Middle frontal gyrus (tissue), 1 donor: ENCODE measurements around the gene INPP5A.
A peak's percentile ranks its signal among the peaks of the same experiment; 100 is the strongest.
"Not testable (repeated sequence)": the region's sequence is repeated elsewhere in the genome, so short reads cannot be mapped to it uniquely, and the experiment has no call there.

Experiments
- DNase-seq: peaks from one replicate; pipeline ENCODE4 v3.0.0-alpha.2; 2015; ENCODE audit warnings: low spot score; ENCODE audit errors: extremely low spot score

Gene INPP5A

GRCh38 chr10:132735341-132735775, 197.8 kb downstream of the INPP5A start:
- DNase-seq = no peak

DNA sequence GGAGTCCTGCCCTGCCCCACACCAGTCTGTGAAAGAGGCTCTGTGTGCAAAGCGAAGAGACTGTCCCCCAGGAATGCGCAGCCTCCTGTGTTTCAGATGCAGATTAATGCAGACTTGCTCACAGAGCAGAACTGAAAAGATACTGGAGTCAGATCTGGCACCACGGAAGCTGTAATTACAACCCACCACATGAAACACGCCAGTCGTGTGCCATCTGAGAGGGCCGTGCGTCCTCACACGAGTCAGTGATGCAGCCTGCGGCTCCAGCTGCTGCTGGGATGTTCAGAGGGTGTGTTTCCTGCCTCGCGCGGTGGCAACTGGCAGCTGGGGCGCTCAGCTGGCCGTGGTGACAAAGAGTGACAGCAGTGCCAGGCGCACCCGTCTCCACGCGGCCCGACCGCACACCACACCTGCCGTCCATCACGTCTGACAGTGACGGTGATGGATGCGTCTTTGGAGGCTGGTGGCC, 198.4 kb downstream of the INPP5A start:
- DNase-seq = peak; percentile 61

GRCh38 chr10:132737390-132738048, 199.9 kb downstream of the INPP5A start:
- DNase-seq = no peak

GRCh38 chr10:132738454-132739224, 201.1 kb downstream of the INPP5A start:
- DNase-seq = peak; percentile 43

- DNase-seq = no peak
Observed at GRCh38 chr10:132739225-132739613, 201.6 kb downstream of the INPP5A start.

- DNase-seq = no peak
Observed at GRCh38 chr10:132740588-132740987, 203.0 kb downstream of the INPP5A start.

DNA sequence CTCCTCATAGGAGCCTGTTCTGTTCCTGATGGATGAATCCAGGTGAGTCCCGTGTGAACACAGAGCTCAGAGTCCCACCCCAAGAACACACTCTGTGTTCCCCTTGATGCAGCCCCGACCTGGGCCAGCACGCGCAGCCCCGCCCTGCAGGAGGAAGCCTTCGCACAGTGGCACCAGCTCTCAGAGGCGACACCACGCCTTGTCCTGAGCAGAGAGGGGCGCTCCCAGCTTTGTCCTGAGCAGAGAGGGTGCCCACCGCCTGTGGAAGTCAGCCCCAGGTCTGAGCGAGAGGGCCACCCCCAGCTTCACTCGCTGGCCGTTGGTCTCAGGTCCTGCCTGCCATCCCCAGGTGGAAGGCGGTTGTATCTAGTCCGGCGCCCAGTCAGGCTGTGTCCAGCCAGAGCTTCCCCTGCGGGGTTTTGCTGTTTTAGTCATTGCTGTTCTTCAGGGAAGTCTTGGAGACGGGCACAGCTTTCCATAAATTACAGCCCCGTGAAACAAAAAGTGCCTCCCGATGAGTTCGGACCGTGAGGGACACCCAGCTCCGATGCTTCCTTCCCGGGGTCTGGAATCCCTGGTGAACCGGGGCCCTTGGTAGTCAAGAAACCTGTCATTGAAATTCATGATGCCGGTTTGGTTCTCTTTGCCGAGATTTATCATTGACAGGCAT, 204.7 kb downstream of the INPP5A start:
- DNase-seq = no peak

- no peak for DNase-seq
Observed at GRCh38 chr10:132742837-132743194, 205.2 kb downstream of the INPP5A start.

DNA sequence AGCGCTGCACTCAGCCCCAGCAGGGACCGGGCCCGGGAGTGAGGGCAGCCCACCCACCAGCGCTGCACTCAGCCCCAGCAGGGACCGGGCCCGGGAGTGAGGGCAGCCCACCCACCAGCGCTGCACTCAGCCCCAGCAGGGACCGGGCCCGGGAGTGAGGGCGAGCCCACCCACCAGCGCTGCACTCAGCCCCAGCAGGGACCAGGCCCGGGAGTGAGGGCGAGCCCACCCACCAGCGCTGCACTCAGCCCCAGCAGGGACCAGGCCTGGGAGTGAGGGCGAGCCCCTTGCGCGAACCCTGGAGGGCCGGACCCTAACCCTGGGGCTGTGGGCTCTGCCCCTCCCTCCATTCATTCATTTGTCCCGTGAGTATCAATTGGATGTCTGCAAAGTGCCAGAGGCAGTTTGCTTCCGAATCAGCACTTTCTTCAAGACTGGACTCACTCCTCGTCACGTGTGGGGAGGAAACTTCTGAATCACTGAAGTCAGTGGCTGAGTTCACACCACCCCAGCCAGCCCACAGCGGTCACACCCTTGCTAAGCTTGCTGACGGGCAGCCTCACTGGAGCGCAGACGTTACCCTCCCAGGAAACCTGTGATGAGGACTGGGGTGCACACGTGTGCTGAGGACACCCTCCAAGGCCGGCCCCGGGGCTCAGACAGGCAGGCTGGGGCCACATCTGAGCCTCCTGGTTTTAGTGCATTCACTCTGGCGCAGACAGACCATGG, 205.8 kb downstream of the INPP5A start:
- DNase-seq = not testable (repeated sequence)

DNA sequence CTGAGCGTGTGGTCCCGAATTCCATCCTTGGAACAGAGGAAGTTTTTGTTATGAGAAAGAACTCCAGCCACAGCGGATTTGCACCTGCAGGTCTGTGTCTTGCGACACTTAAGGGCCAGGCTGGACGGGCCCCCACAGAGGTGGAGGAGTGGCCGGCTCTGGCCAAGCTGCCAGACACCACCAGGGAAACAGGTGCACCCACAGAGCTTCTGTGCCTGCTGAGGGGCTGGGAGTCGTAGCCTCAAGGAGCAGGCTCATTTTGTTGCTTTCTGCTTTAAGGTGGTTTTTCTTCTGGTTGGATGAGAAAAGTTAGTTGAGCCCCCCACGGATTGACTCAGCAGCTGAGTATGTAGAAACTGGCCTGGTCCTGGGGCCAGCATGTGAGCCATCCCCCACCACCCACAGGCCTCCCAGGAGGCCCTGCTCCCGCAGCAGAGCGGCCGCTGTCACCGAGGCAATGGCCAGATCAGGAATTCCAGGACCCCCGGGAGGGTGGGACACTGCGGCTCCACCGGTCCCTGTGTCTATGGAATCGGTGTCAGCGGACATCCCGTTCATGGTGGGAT, 206.4 kb downstream of the INPP5A start:
- no peak for DNase-seq

DNA sequence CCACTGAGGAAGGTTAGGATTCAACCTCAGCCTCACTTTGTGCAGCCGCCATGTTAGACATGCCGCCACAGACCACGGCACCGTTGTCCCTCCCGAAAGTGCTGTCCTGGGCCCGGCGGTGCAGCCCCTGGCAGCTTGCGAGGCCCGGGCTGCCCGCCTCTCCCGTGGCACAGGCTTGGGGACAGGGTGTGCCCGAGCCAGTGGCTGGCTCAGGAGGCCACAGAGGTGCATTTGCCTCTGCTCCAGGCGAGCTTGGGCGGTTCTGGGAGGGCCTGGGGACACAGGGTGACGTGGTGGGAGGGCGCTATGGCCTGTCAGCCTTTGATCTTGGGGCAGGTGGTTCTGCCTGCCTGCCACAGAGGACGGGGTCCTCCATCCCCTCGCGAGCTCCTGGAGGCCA, 207.3 kb downstream of the INPP5A start:
- DNase-seq = no peak

GRCh38 chr10:132745511-132745910, 207.9 kb downstream of the INPP5A start:
- DNase-seq = no peak

DNA sequence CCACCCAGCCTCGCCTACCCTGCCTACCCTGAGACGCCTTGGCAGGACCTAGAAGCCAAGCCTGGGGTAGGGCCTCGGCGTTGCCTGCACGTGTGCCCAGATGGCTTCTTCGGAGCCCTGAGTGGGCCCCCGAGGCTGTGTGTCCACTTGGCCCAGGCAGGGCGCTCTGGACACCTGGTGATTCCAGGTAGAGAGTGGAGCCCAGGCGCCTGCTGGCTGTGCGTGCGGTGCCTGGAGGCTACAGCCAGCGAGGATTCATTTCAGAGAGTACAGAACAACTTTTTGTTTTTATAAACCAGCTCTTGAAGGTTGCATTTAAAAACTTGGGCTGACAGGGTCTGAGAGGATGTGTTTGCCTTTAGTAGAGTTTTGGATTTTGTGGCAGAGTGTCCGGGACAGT, 208.4 kb downstream of the INPP5A start:
- no peak for DNase-seq

- no peak for DNase-seq
Observed at GRCh38 chr10:132746386-132746785, 208.8 kb downstream of the INPP5A start.

- no peak for DNase-seq
Observed at GRCh38 chr10:132746801-132747625, 209.4 kb downstream of the INPP5A start.

GRCh38 chr10:132748135-132748534, 210.5 kb downstream of the INPP5A start:
- no peak for DNase-seq

DNA sequence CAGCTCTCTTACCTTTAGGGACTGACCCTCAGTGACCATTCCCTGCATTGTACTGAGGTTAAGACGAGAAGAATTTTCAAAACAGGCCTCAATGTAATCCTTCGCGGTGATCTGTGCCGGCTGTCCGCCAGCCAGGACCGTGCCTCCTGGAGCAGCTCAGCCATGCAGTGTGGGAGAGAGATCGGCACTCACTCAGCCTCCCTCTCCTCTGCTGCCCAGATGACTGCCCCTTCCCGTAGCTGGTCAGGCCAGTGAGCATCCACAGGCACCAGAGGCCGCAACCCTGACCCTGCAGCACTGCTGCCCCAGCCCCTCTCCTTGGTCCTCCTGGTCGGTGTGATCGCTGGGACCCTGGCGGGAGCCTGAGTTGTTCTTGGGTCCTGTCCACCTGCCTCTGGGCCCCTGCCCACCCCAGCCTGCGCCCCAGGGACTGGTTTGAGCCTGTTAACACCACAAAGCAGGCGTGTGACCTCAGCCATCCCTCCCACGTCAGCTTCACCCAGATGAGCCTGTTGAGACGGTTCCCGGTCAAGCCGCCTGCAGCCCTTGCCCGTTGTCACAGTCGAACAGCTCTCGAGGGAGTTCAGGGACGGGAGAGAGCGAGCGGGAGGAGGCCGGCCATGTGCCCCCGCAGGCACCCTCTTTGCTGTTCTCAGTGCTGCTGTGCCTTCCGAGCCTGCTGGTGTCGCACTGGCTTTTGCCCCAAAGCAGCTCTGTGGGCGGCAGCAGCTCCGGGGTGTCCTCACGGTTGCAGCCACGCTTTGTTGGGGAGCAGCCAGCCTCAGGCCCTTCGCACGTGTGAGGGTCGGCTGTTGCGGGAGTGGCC, 211.2 kb downstream of the INPP5A start:
- DNase-seq = no peak

DNA sequence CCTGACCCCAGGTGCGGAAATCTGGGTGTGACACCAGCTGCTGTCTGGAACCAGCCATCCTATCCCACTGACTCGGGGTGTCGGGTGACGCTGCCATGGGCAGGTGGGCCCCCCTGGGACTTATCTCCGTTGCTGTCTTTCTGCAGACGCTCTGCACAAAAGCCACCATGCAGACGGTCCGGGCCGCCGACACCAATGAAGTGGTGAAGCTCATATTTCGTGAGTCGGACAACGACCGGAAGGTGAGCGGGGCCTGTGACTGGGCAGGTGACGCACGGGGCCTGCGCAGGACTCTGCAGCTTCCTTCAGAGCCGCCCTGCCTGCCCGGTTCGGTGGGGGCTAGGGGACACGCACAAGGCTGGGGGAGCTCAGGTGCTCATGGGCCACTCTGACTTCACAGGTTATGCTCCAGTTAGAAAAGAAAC, 211.8 kb downstream of the INPP5A start:
- DNase-seq = no peak

DNA sequence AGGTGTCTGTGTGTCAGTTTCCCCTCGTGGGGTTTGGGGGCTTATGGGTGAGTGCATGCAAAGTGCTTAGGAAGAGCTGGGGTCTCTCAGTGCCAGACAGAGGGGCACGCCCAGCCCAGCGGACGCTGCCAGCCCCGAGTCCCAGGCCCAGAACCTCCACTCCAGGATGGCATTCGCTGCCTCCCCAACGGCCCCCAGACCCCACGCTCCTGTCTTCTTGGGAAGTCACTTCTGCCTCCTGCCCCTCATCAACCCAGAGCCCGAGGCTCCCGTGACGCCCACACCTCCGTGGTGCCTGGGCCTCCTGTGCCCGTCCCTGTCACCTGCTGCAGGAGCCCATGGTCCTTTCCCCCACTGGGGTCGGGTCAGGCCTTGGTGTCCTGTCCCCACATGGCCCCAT, 213.3 kb downstream of the INPP5A start:
- DNase-seq = no peak

DNA sequence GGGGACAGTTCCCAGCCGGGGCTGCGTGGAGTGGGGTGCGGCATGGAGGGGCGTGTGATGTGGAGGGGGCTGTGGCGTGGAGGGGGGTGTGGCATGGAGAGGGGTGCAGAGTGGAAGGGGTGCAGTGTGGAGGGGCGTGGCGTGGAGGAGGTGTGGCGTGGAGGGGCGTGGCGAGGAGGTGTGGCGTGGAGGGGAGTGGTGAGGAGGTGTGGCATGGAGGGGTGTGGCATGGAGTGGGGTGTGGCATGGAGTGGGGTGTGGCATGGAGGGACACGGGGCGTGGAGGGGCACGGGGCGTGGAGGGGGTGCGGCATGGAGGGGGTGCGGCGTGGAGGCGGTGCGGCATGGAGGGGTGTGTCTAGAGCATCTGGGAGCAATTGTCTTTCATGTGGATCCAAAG, 214.8 kb downstream of the INPP5A start:
- no peak for DNase-seq
